Measurements from ENCODE around the gene SSC5D. TPM values are rescaled to one million over a fixed set of nuclear protein-coding genes. Genes with fewer than 3 reads are reported as not detected.

The SSC5D gene
- total RNA-seq, 1 donor from 2014 or later: 0.20 TPM

- CTCF ChIA-PET: interaction anchor here (4.3 kb wide), 1 partner anchor 18 kb away, joined by 20 read pairs; no protein-coding TSS in a partner anchor
- no peak for TF ChIP-seq CTCF (IDR thresholded peaks at IDR 0.05)
- POLR2A ChIA-PET: interaction anchor here (0.9 to 4.1 kb wide), 7 partner anchors 9 to 232 kb away, joined by 3 to 42 read pairs (median 3); partner anchors contain the start of genes ISOC2, UBE2S, ZNF628 and ZNF865
- H3K4me3 Mint-ChIP-seq: peak overlapping the region; percentile 82
- intact Hi-C loops (cut with micrococcal nuclease): loop anchor here (1.0 to 2.0 kb wide), 2 partner anchors 9 to 17 kb away; partner anchors contain the start of gene ZNF628
- DNase-seq (no peak), ATAC-seq (ENCODE audit: low read depth) (peak; percentile 8)
- peaks cover 14% of the 10 kb centered on the region for H3K4me1 Mint-ChIP-seq
- no peaks in the 10 kb centered on the region for H3K9me3 Mint-ChIP-seq
- H3K27ac Mint-ChIP-seq: peak overlapping the region; percentile 25
- H3K27me3 Mint-ChIP-seq: no peaks in the 10 kb centered on the region
- peaks cover 7% of the 10 kb centered on the region for H3K36me3 Mint-ChIP-seq (ENCODE audit: low read depth)
Observed at GRCh38 chr19:55485439-55486011, 2.7 kb upstream of the SSC5D start.

GRCh38 chr19:55486043-55486970, 1.9 kb upstream of the SSC5D start:
- intact Hi-C loops (cut with micrococcal nuclease): no loop called here
- Mint-ChIP-seq H3K4me3 (peak overlapping the region; percentile 82), H3K27me3 (no peaks in the 10 kb centered on the region), H3K9me3 (no peaks in the 10 kb centered on the region), H3K4me1 (peaks cover 14% of the 10 kb centered on the region), H3K36me3 (ENCODE audit: low read depth) (peaks cover 3% of the 10 kb centered on the region), H3K27ac (peak overlapping the region; percentile 43)
- POLR2A ChIA-PET: interaction anchor here (0.6 to 4.1 kb wide), 4 partner anchors 10 to 88 kb away, joined by 3 to 42 read pairs (median 5); partner anchors contain the start of gene ZNF628
- DNase-seq (no peak), ATAC-seq (ENCODE audit: low read depth) (no peak)
- CTCF ChIA-PET: interaction anchor here (4.3 kb wide), 1 partner anchor 18 kb away, joined by 20 read pairs; no protein-coding TSS in a partner anchor
- TF ChIP-seq CTCF (IDR thresholded peaks at IDR 0.05): no peak

GRCh38 chr19:55486971-55487923, 989 bp upstream of the SSC5D start:
- H3K36me3 Mint-ChIP-seq (ENCODE audit: low read depth): no peaks in the 10 kb centered on the region
- peak overlapping the region; percentile 1 for H3K4me3 Mint-ChIP-seq
- H3K27ac Mint-ChIP-seq: peak overlapping the region; percentile 24
- peaks cover 7% of the 10 kb centered on the region for H3K27me3 Mint-ChIP-seq
- intact Hi-C loops (cut with micrococcal nuclease): no loop called here
- TF ChIP-seq CTCF (IDR thresholded peaks at IDR 0.05): no peak
- ATAC-seq (ENCODE audit: low read depth) (no peak), DNase-seq (no peak)
- H3K9me3 Mint-ChIP-seq: no peaks in the 10 kb centered on the region
- ChIA-PET CTCF (interaction anchor here (4.3 kb wide), 1 partner anchor 17 kb away, joined by 20 read pairs; no protein-coding TSS in a partner anchor), POLR2A (interaction anchor here (0.5 to 4.1 kb wide), 4 partner anchors 10 to 365 kb away, joined by 3 to 42 read pairs (median 6); partner anchors contain the start of gene ZNF628)
- peaks cover 14% of the 10 kb centered on the region for H3K4me1 Mint-ChIP-seq

GRCh38 chr19:55488986-55489710, 912 bp downstream of the SSC5D start:
- intact Hi-C loops (cut with micrococcal nuclease): no loop called here
- H3K27me3 Mint-ChIP-seq: peaks cover 9% of the 10 kb centered on the region
- no peaks in the 10 kb centered on the region for H3K36me3 Mint-ChIP-seq (ENCODE audit: low read depth)
- H3K4me1 Mint-ChIP-seq: peaks cover 13% of the 10 kb centered on the region
- TF ChIP-seq CTCF (IDR thresholded peaks at IDR 0.05): no peak
- DNase-seq: no peak
- no peak overlapping the region for H3K4me3 Mint-ChIP-seq
- CTCF ChIA-PET: interaction anchor here (1.0 kb wide), 1 partner anchor 15 kb away, joined by 5 read pairs; no protein-coding TSS in a partner anchor
- H3K27ac Mint-ChIP-seq: no peak overlapping the region
- ATAC-seq (ENCODE audit: low read depth): no peak
- POLR2A ChIA-PET: no interaction called here
- no peaks in the 10 kb centered on the region for H3K9me3 Mint-ChIP-seq
